ENCODE measurements around the gene IQGAP3. TPM values are rescaled to one million over a fixed set of nuclear protein-coding genes. Genes with fewer than 3 reads are reported as not detected.
"Not testable (repeated sequence)": the region's sequence is repeated elsewhere in the genome, so short reads cannot be mapped to it uniquely, and the experiment has no call there.

IQGAP3 gene
- total RNA-seq, 1 donor from 2014 or later, result 1.3 TPM

GRCh38 chr1:156592158-156592909 is 20.0 kb upstream of the IQGAP3 start:
- Histone ChIP-seq H3K36me3 (peaks cover 41% of the 10 kb centered on the region), H3K27ac (peak overlapping the region; percentile 85)
- intact Hi-C loops (cut with DNase I), result no loop called here

GRCh38 chr1:156591432-156592157 is 19.2 kb upstream of the IQGAP3 start, which contains the start of gene NAXE:
Gene NAXE (plus strand): TSS chr1:156591776. CDS start chr1:156591805, 29 bp downstream.
- no peaks in the 10 kb centered on the region for H3K27me3 ChIP-seq
- no peaks in the 10 kb centered on the region for H3K9me3 ChIP-seq
- ATAC-seq (peak; percentile 97), DNase-seq (peak; percentile 89)
- H3K36me3 ChIP-seq, result peaks cover 34% of the 10 kb centered on the region
- peak within 1 kb of the TSS; percentile 91 for H3K4me3 ChIP-seq
- peaks cover 12% of the 10 kb centered on the region for H3K4me1 ChIP-seq
- intact Hi-C loops (cut with DNase I), result no loop called here
- H3K27ac ChIP-seq, result peak within 1 kb of the TSS; percentile 85
- no peak for TF ChIP-seq CTCF (IDR thresholded peaks at IDR 0.05)

More at GRCh38 chr1:156592158-156592909, 20.0 kb upstream of the IQGAP3 start:
- peak overlapping the region; percentile 91 for H3K4me3 ChIP-seq
- DNase-seq (no peak), ATAC-seq (no peak)
- peaks cover 12% of the 10 kb centered on the region for H3K4me1 ChIP-seq
- no peaks in the 10 kb centered on the region for H3K27me3 ChIP-seq
- TF ChIP-seq CTCF (IDR thresholded peaks at IDR 0.05), result no peak
- no peaks in the 10 kb centered on the region for H3K9me3 ChIP-seq

GRCh38 chr1:156591181-156591431 is 18.7 kb upstream of the IQGAP3 start:
- intact Hi-C loops (cut with DNase I), result no loop called here
- Histone ChIP-seq H3K27ac (peak overlapping the region; percentile 85), H3K27me3 (no peaks in the 10 kb centered on the region), H3K9me3 (no peaks in the 10 kb centered on the region), H3K4me3 (peak overlapping the region; percentile 91), H3K4me1 (peaks cover 12% of the 10 kb centered on the region), H3K36me3 (peaks cover 29% of the 10 kb centered on the region)
- no peak for TF ChIP-seq CTCF (IDR thresholded peaks at IDR 0.05)
- DNase-seq (no peak), ATAC-seq (no peak)

GRCh38 chr1:156590326-156591180 is 18.2 kb upstream of the IQGAP3 start:
- ATAC-seq, result no peak
- intact Hi-C loops (cut with DNase I), result no loop called here
- Histone ChIP-seq H3K4me1 (peaks cover 12% of the 10 kb centered on the region), H3K36me3 (peaks cover 25% of the 10 kb centered on the region), H3K27ac (peak overlapping the region; percentile 85), H3K9me3 (no peaks in the 10 kb centered on the region), H3K27me3 (no peaks in the 10 kb centered on the region), H3K4me3 (no peak overlapping the region)
- TF ChIP-seq CTCF (IDR thresholded peaks at IDR 0.05), result no peak
- no peak for DNase-seq

GRCh38 chr1:156589546-156589945 is 17.2 kb upstream of the IQGAP3 start:
- no peaks in the 10 kb centered on the region for H3K27me3 ChIP-seq
- peaks cover 12% of the 10 kb centered on the region for H3K4me1 ChIP-seq
- H3K27ac ChIP-seq, result no peak overlapping the region
- DNase-seq, result no peak
- H3K9me3 ChIP-seq, result no peaks in the 10 kb centered on the region
- peaks cover 14% of the 10 kb centered on the region for H3K36me3 ChIP-seq
- intact Hi-C loops (cut with DNase I), result no loop called here
- H3K4me3 ChIP-seq, result no peak overlapping the region
- no peak for ATAC-seq
- no peak for TF ChIP-seq CTCF (IDR thresholded peaks at IDR 0.05)

GRCh38 chr1:156587927-156588326 is 15.6 kb upstream of the IQGAP3 start:
- intact Hi-C loops (cut with DNase I); H3K4me3 ChIP-seq; H3K27ac ChIP-seq; DNase-seq; H3K27me3 ChIP-seq; H3K9me3 ChIP-seq; H3K36me3 ChIP-seq; ATAC-seq: not testable (repeated sequence)
- peaks cover 12% of the 10 kb centered on the region for H3K4me1 ChIP-seq

Measured in upper lobe of right lung (tissue), 1 donor.